Glutamatergic neuron (in vitro differentiated cells): ENCODE data around the gene CRYBG2. TPM values are rescaled to one million over a fixed set of nuclear protein-coding genes. Genes with fewer than 3 reads are reported as not detected.

Experiments used
- DNase-seq: peaks from one replicate; pipeline ENCODE4 v3.0.0; 2022
- H3K27ac Mint-ChIP-seq: one replicate; pipeline ENCODE4 v1.8.0; 2020; ENCODE audit warnings: mild to moderate bottlenecking, mixed read lengths, inconsistent platforms; ENCODE audit not compliant: unreplicated experiment
- H3K27me3 Mint-ChIP-seq: one replicate; pipeline ENCODE4 v1.8.0; 2020; ENCODE audit warnings: mild to moderate bottlenecking, moderate library complexity, mixed read lengths, inconsistent platforms; ENCODE audit not compliant: unreplicated experiment
- H3K36me3 Mint-ChIP-seq: one replicate; pipeline ENCODE4 v1.8.0; 2020; ENCODE audit warnings: mild to moderate bottlenecking, mixed read lengths, inconsistent platforms; ENCODE audit not compliant: unreplicated experiment
- H3K4me1 Mint-ChIP-seq: one replicate; pipeline ENCODE4 v1.8.0; 2020; ENCODE audit warnings: mild to moderate bottlenecking, low read depth, mixed read lengths, inconsistent platforms; ENCODE audit not compliant: unreplicated experiment
- H3K4me3 Mint-ChIP-seq: one replicate; pipeline ENCODE4 v1.8.0; 2020; ENCODE audit warnings: mild to moderate bottlenecking, mixed read lengths, inconsistent platforms; ENCODE audit not compliant: unreplicated experiment
- H3K9me3 Mint-ChIP-seq: one replicate; pipeline ENCODE4 v1.8.0; 2020; ENCODE audit warnings: mild to moderate bottlenecking, moderate library complexity, mixed read lengths, inconsistent platforms; ENCODE audit not compliant: unreplicated experiment
- total RNA-seq: library from RNA; stranded (reverse); fragmentation: NEBNext Ultra II Directional; extraction: Animal tissue kit (Norgen Biotek cat#: 25700); gene quantifications from one replicate; pipeline ENCODE4 v1.2.1, GENCODE V29; 2021; ENCODE audit not compliant: unreplicated experiment
- TF ChIP-seq, protein P1 (sequence below): fragments of 200-600 bp; sonication (generic); IDR thresholded peaks from one replicate; pipeline ENCODE4 v1.5.0; 2021; ENCODE audit not compliant: partially characterized antibody, unreplicated experiment

CRYBG2 gene
- total RNA-seq, 1 donor from 2014 or later = 2.2 TPM

- Mint-ChIP-seq H3K4me3 (no peak overlapping the region), H3K27ac (no peak overlapping the region), H3K36me3 (peaks cover 4% of the 10 kb centered on the region), H3K4me1 (peaks cover 26% of the 10 kb centered on the region), H3K27me3 (peaks cover 5% of the 10 kb centered on the region), H3K9me3 (no peaks in the 10 kb centered on the region)
- DNase-seq = no peak
- TF ChIP-seq, protein P1, sequence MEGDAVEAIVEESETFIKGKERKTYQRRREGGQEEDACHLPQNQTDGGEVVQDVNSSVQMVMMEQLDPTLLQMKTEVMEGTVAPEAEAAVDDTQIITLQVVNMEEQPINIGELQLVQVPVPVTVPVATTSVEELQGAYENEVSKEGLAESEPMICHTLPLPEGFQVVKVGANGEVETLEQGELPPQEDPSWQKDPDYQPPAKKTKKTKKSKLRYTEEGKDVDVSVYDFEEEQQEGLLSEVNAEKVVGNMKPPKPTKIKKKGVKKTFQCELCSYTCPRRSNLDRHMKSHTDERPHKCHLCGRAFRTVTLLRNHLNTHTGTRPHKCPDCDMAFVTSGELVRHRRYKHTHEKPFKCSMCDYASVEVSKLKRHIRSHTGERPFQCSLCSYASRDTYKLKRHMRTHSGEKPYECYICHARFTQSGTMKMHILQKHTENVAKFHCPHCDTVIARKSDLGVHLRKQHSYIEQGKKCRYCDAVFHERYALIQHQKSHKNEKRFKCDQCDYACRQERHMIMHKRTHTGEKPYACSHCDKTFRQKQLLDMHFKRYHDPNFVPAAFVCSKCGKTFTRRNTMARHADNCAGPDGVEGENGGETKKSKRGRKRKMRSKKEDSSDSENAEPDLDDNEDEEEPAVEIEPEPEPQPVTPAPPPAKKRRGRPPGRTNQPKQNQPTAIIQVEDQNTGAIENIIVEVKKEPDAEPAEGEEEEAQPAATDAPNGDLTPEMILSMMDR = no peak
Measured at GRCh38 chr1:26274801-26275425, 79.0 kb downstream of the CRYBG2 start.

Other genes with a start within 250 kb of the CRYBG2 start
- gene PDIK1L, start 242.3 kb downstream of the CRYBG2 start, total RNA-seq = 7.2 TPM
- gene FAM110D, start 195.1 kb downstream of the CRYBG2 start, total RNA-seq = 0.25 TPM
- not detected for gene C1orf232, start 185.2 kb downstream of the CRYBG2 start, total RNA-seq
- 35.9 TPM for gene ZNF593, start 184.2 kb downstream of the CRYBG2 start, total RNA-seq
- 4.2 TPM for gene ZNF593OS, start 182.3 kb downstream of the CRYBG2 start, total RNA-seq
- gene CNKSR1, start 176.6 kb downstream of the CRYBG2 start, total RNA-seq = 9.9 TPM
- gene CATSPER4, start 163.5 kb downstream of the CRYBG2 start, total RNA-seq = not detected
- gene CEP85, start 119.9 kb downstream of the CRYBG2 start, total RNA-seq = 28.2 TPM
- 412 TPM for gene SH3BGRL3, start 74.0 kb downstream of the CRYBG2 start, total RNA-seq
- gene UBXN11, start 47.5 kb downstream of the CRYBG2 start, total RNA-seq = 11.4 TPM
- gene CD52, start 36.2 kb downstream of the CRYBG2 start, total RNA-seq = 2.8 TPM
- not detected for gene ZNF683, start 18.6 kb upstream of the CRYBG2 start, total RNA-seq
- 97.3 TPM for gene LIN28A, start 56.7 kb upstream of the CRYBG2 start, total RNA-seq
- 64.6 TPM for gene DHDDS, start 78.2 kb upstream of the CRYBG2 start, total RNA-seq
- 187 TPM for gene HMGN2, start 118.3 kb upstream of the CRYBG2 start, total RNA-seq
- gene RPS6KA1, start 175.6 kb upstream of the CRYBG2 start, total RNA-seq = 10.8 TPM